ENCODE data around the gene PNN. TPM values are rescaled to one million over a fixed set of nuclear protein-coding genes. Genes with fewer than 3 reads are reported as not detected.

PNN gene
- total RNA-seq, 1 donor, result 20.3 TPM

GRCh38 chr14:39175445-39176262 lies 600 bp downstream of the PNN start:
- peak; percentile 55 for DNase-seq (ENCODE audit: low read depth)
- TF ChIP-seq CTCF (IDR thresholded peaks at IDR 0.05; ENCODE audit: insufficient read depth, low read depth, low read length), result no peak

GRCh38 chr14:39176263-39177167 lies 1.5 kb downstream of the PNN start:
- no peak for DNase-seq (ENCODE audit: low read depth)
- TF ChIP-seq CTCF (IDR thresholded peaks at IDR 0.05; ENCODE audit: insufficient read depth, low read depth, low read length), result no peak
- H3K4me3 ChIP-seq (ENCODE audit: low read depth, low read length), result peak overlapping the region; percentile 88

More at GRCh38 chr14:39175445-39176262, 600 bp downstream of the PNN start:
- H3K4me3 ChIP-seq (ENCODE audit: low read depth, low read length), result peak overlapping the region; percentile 88

GRCh38 chr14:39177168-39177545 lies 2.1 kb downstream of the PNN start:
- no peak for DNase-seq (ENCODE audit: low read depth)
- TF ChIP-seq CTCF (IDR thresholded peaks at IDR 0.05; ENCODE audit: insufficient read depth, low read depth, low read length), result no peak
- H3K4me3 ChIP-seq (ENCODE audit: low read depth, low read length), result no peak overlapping the region

- no peak for DNase-seq (ENCODE audit: low read depth)
- TF ChIP-seq CTCF (IDR thresholded peaks at IDR 0.05; ENCODE audit: insufficient read depth, low read depth, low read length), result no peak
- no peak overlapping the region for H3K4me3 ChIP-seq (ENCODE audit: low read depth, low read length)
Measured at GRCh38 chr14:39179042-39179441, 4.0 kb downstream of the PNN start.

- no peak for TF ChIP-seq CTCF (IDR thresholded peaks at IDR 0.05; ENCODE audit: insufficient read depth, low read depth, low read length)
- no peak for DNase-seq (ENCODE audit: low read depth)
- H3K4me3 ChIP-seq (ENCODE audit: low read depth, low read length), result no peak overlapping the region
Measured at GRCh38 chr14:39180553-39180952, 5.5 kb downstream of the PNN start.

GRCh38 chr14:39181026-39181692 lies 6.1 kb downstream of the PNN start:
- DNase-seq (ENCODE audit: low read depth), result no peak
- H3K4me3 ChIP-seq (ENCODE audit: low read depth, low read length), result no peak overlapping the region
- TF ChIP-seq CTCF (IDR thresholded peaks at IDR 0.05; ENCODE audit: insufficient read depth, low read depth, low read length), result no peak

Measured in fibroblast of villous mesenchyme (primary cell).